Cardiac muscle cell (in vitro differentiated cells and primary cell): ENCODE measurements around the gene RBMS1. TPM values are rescaled to one million over a fixed set of nuclear protein-coding genes. Genes with fewer than 3 reads are reported as not detected.

Experiments used
- DNase-seq, 2 donors: peaks; one replicate each; pipeline versions ENCODE4 v3.0.0 to v3.0.0-alpha.2; 2010 to 2017; ENCODE audit warnings: low read depth in 1 of 2, low spot score in 1 of 2
- H3K27ac ChIP-seq: fragments of 200-600 bp; sonication (generic); 2 replicates; pipeline ENCODE4 v1.5.1; 2016
- H3K27me3 ChIP-seq: fragments of 200-600 bp; sonication (generic); 2 replicates; pipeline ENCODE4 v1.6.0; 2016; ENCODE audit warnings: control low read depth
- H3K36me3 ChIP-seq: fragments of 200-600 bp; sonication (generic); 2 replicates; pipeline ENCODE4 v1.5.1; 2016; ENCODE audit warnings: control low read depth
- H3K4me1 ChIP-seq: fragments of 200-600 bp; sonication (generic); 2 replicates; pipeline ENCODE4 v1.8.1; 2017; ENCODE audit warnings: low read depth, mild to moderate bottlenecking, mixed run types
- H3K4me3 ChIP-seq: fragments of 200-600 bp; sonication (generic); 2 replicates; pipeline ENCODE4 v1.5.1; 2016; ENCODE audit warnings: mild to moderate bottlenecking
- H3K9me3 ChIP-seq: fragments of 200-600 bp; sonication (generic); 2 replicates; pipeline ENCODE4 v1.5.1; 2017; ENCODE audit warnings: low read depth, mild to moderate bottlenecking, control low read depth
- polyA plus RNA-seq: library from polyadenylated mRNA; unstranded; fragments of >200 nt; fragmentation: Nextera tagmentation; extraction: Ambion mirVana; gene quantifications from 2 replicates; pipeline ENCODE4 v1.2.1, GENCODE V29; 2016
- total RNA-seq: library from RNA; depleted of rRNA; stranded (reverse); fragments of >200 nt; gene quantifications from 2 replicates; pipeline ENCODE4 v1.2.3, GENCODE V29; 2016
- TF ChIP-seq, protein P1 (sequence below): IDR thresholded peaks from 2 replicates; pipeline ENCODE4 v1.5.1; 2012; ENCODE audit warnings: low read depth, mild to moderate bottlenecking, low read length

Gene RBMS1
- total and polyA plus RNA-seq, 2 experiments from 2014 or later: 89.5 to 99.9 TPM

DNA sequence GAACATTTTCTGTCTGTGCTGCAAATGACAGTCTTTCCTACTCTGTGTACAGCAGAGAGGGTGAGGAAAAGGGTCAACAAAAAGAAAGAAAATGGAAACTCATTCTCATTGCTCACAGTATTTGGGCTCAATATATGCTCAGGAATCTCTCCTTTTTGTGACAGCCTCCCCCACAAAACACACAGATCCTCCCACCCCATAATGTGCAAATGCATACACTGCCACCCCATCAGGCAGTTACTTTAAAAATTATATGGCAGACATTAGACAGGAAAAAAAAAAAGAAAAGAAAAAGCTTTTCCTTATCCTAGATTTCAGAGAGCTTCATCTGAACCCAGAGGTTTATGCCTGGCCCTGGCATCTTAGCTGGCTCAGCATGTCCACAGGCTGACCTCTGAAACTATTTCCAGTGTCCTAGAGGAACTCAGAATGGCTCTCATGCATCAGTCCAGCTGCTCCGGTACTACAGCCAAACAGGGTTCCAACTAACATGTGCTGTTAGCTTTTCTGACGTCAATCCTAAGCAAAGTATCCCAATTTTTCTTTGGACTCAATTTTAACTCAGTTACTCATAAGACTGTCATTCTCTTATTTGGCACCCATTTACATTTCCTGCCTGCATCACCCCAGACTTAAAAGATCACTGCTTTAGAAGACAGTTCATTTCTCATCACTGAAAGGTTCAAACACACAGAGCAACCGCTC lies 105.9 kb downstream of the RBMS1 start:
- Histone ChIP-seq H3K4me3 (no peak overlapping the region), H3K36me3 (no peaks in the 10 kb centered on the region), H3K27ac (peak overlapping the region; percentile 46), H3K27me3 (no peaks in the 10 kb centered on the region), H3K9me3 (no peaks in the 10 kb centered on the region), H3K4me1 (peaks cover 19% of the 10 kb centered on the region)
- TF ChIP-seq, protein P1, sequence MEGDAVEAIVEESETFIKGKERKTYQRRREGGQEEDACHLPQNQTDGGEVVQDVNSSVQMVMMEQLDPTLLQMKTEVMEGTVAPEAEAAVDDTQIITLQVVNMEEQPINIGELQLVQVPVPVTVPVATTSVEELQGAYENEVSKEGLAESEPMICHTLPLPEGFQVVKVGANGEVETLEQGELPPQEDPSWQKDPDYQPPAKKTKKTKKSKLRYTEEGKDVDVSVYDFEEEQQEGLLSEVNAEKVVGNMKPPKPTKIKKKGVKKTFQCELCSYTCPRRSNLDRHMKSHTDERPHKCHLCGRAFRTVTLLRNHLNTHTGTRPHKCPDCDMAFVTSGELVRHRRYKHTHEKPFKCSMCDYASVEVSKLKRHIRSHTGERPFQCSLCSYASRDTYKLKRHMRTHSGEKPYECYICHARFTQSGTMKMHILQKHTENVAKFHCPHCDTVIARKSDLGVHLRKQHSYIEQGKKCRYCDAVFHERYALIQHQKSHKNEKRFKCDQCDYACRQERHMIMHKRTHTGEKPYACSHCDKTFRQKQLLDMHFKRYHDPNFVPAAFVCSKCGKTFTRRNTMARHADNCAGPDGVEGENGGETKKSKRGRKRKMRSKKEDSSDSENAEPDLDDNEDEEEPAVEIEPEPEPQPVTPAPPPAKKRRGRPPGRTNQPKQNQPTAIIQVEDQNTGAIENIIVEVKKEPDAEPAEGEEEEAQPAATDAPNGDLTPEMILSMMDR: no peak
- peak; percentile 38 to 97 for DNase-seq

DNA sequence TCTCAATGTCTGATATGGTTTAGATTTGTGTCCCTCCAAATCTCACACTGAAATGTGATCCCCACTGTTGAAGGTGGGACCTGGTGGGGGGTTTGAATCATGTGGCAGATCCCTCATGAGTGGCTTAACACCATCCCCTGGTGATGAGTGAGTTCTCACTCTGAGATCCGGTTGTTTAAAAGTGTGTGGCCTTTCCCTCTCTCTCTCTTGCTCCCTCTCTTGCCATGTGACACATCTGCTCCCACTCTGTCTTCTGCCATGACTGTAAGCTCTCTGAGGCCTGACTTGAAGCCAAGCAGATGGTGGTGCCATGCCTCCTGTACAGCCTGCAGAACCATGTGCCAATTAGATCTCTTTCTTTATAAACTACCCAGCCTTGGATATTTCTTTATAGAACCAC lies 108.8 kb downstream of the RBMS1 start:
- Histone ChIP-seq H3K27me3 (no peaks in the 10 kb centered on the region), H3K4me1 (peaks cover 40% of the 10 kb centered on the region), H3K27ac (no peak overlapping the region), H3K36me3 (no peaks in the 10 kb centered on the region), H3K4me3 (no peak overlapping the region), H3K9me3 (no peaks in the 10 kb centered on the region)
- no peak for DNase-seq
- TF ChIP-seq, protein P1: no peak

DNA sequence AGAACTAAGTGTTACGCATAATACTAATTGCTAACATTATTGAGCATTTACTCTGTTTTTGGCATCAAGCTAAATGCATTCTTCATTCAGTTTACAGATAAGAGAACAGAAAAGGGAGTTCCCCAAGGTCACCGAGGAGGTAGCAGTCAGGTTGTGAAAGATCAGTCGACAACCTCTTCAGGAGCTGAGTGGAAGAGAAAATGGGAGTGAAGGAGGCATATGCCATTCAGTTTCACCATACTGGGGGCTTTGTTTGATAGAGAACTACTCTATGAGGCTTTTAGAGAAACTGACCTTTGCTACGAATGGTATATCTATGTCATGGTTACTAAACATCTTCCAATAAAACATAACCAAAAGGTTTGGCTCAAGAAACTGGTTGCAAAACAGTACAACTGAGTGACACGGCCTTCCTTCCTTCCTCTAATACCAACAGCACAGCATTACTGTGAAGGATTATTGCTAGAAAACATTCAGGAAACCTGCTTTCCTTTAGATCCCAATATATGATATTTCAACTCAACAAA lies 112.1 kb downstream of the RBMS1 start:
- H3K4me3 ChIP-seq: no peak overlapping the region
- peaks cover 37% of the 10 kb centered on the region for H3K4me1 ChIP-seq
- peak; percentile 48 to 75 for DNase-seq

DNA sequence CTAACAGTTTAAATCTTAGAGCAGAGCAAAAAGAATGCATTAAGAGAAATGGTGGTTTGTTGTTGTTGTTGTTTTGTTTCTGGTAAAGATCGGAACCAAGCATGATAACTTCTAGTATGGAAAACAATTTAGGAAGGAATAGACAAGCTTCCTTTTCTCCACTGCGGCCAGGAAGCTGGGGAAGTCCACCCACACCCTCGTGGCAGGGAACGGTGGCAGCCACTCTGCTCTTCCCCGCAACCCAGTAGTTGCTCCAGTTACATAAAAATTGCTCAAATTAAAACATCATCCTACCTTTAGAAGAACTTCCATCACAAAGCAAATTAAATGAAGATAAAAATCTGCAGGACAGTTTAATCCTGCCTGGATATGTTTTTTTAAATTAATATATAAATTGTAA lies 113.0 kb downstream of the RBMS1 start:
- TF ChIP-seq, protein P1: no peak
- H3K36me3 ChIP-seq: no peaks in the 10 kb centered on the region
- DNase-seq: no peak
- no peak overlapping the region for H3K4me3 ChIP-seq
- H3K27ac ChIP-seq: no peak overlapping the region
- H3K4me1 ChIP-seq: peaks cover 45% of the 10 kb centered on the region
- H3K9me3 ChIP-seq: no peaks in the 10 kb centered on the region
- H3K27me3 ChIP-seq: no peaks in the 10 kb centered on the region

More for the DNA sequence above, 112.1 kb downstream of the RBMS1 start:
- no peaks in the 10 kb centered on the region for H3K9me3 ChIP-seq
- no peaks in the 10 kb centered on the region for H3K27me3 ChIP-seq
- H3K36me3 ChIP-seq: no peaks in the 10 kb centered on the region
- TF ChIP-seq, protein P1: no peak
- peak overlapping the region; percentile 78 for H3K27ac ChIP-seq

DNA sequence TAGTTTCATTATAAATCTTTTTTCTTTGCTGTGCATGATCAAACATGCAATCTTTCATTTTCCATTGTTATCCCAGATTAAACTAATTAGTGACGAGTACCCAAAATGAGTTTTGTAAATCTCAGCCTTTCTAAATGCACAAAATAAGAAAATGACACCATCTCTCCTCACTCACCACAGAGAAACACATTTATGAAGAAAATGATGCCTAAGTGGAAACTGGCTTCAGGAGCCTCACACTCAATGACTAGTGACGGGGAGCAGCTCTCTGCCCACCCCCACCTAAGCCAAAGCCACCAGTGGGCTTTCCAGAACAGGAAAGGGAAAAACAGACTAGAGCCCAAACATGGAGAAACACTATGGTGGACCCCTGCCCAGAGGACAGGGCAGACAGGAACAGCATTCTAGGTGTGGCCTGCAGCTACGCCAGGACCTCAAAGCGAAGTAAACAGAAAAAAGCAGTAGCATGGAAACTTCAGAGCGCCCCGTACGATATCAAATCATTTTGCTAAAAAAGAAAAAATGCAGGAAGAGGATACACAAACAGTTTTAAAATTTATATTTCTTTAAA lies 113.5 kb downstream of the RBMS1 start:
- Histone ChIP-seq H3K9me3 (no peaks in the 10 kb centered on the region), H3K27ac (no peak overlapping the region), H3K4me3 (no peak overlapping the region), H3K27me3 (no peaks in the 10 kb centered on the region), H3K4me1 (peaks cover 47% of the 10 kb centered on the region), H3K36me3 (no peaks in the 10 kb centered on the region)
- no peak for DNase-seq
- TF ChIP-seq, protein P1: no peak
